ENCODE results near the gene OXCT2. TPM values are rescaled to one million over a fixed set of nuclear protein-coding genes. Genes with fewer than 3 reads are reported as not detected.
"Not testable (repeated sequence)": the region's sequence is repeated elsewhere in the genome, so short reads cannot be mapped to it uniquely, and the experiment has no call there.

OXCT2 gene
- total RNA-seq, 1 donor from 2014 or later, result 0.77 TPM

- intact Hi-C loops (cut with micrococcal nuclease), result no loop called here
- DNase-seq (no peak), ATAC-seq (no peak)
These were observed 17.2 kb upstream of the OXCT2 start for GRCh38 chr1:39788426-39788757.

- ATAC-seq; DNase-seq; intact Hi-C loops (cut with micrococcal nuclease): not testable (repeated sequence)
These were observed 16.8 kb upstream of the OXCT2 start for GRCh38 chr1:39787964-39788363.

- intact Hi-C loops (cut with micrococcal nuclease), result no loop called here
- ATAC-seq (no peak), DNase-seq (no peak)
These were observed 16.3 kb upstream of the OXCT2 start for GRCh38 chr1:39787468-39787867.

- DNase-seq; intact Hi-C loops (cut with micrococcal nuclease): not testable (repeated sequence)
These were observed 15.9 kb upstream of the OXCT2 start for GRCh38 chr1:39787108-39787375.

GRCh38 chr1:39786303-39787107, 15.4 kb upstream of the OXCT2 start:
- peak; percentile 9 for ATAC-seq
- DNase-seq; intact Hi-C loops (cut with micrococcal nuclease): not testable (repeated sequence)

More at GRCh38 chr1:39787108-39787375, 15.9 kb upstream of the OXCT2 start:
- ATAC-seq, result not testable (repeated sequence)

- ATAC-seq; DNase-seq; intact Hi-C loops (cut with micrococcal nuclease): not testable (repeated sequence)
These were observed 11.5 kb upstream of the OXCT2 start for GRCh38 chr1:39782685-39783084.

GRCh38 chr1:39782103-39782502, 11.0 kb upstream of the OXCT2 start:
- DNase-seq (no peak), ATAC-seq (no peak)
- intact Hi-C loops (cut with micrococcal nuclease), result no loop called here

GRCh38 chr1:39781349-39781715, 10.2 kb upstream of the OXCT2 start:
- DNase-seq, result no peak
- ATAC-seq, result no peak
- intact Hi-C loops (cut with micrococcal nuclease), result no loop called here

GRCh38 chr1:39779821-39780220, 8.7 kb upstream of the OXCT2 start:
- ATAC-seq, result no peak
- intact Hi-C loops (cut with micrococcal nuclease), result no loop called here
- no peak for DNase-seq

GRCh38 chr1:39779137-39779536, 8.0 kb upstream of the OXCT2 start:
- DNase-seq (no peak), ATAC-seq (no peak)
- intact Hi-C loops (cut with micrococcal nuclease), result no loop called here

GRCh38 chr1:39778463-39779099, 7.4 kb upstream of the OXCT2 start:
- DNase-seq; intact Hi-C loops (cut with micrococcal nuclease); ATAC-seq: not testable (repeated sequence)

GRCh38 chr1:39777896-39778295, 6.7 kb upstream of the OXCT2 start:
- DNase-seq; ATAC-seq; intact Hi-C loops (cut with micrococcal nuclease): not testable (repeated sequence)

- no peak for DNase-seq
- ATAC-seq, result no peak
- intact Hi-C loops (cut with micrococcal nuclease), result no loop called here
These were observed 6.2 kb upstream of the OXCT2 start for GRCh38 chr1:39777306-39777705.

- ATAC-seq, result no peak
- no peak for DNase-seq
- intact Hi-C loops (cut with micrococcal nuclease), result no loop called here
These were observed 5.7 kb upstream of the OXCT2 start for GRCh38 chr1:39776886-39777285.

- no peak for DNase-seq
- intact Hi-C loops (cut with micrococcal nuclease), result no loop called here
- ATAC-seq, result no peak
These were observed 5.2 kb upstream of the OXCT2 start for GRCh38 chr1:39776400-39776713.

GRCh38 chr1:39775676-39776399, 4.7 kb upstream of the OXCT2 start:
- ATAC-seq; intact Hi-C loops (cut with micrococcal nuclease); DNase-seq: not testable (repeated sequence)

GRCh38 chr1:39775141-39775540, 4.0 kb upstream of the OXCT2 start:
- ATAC-seq; DNase-seq; intact Hi-C loops (cut with micrococcal nuclease): not testable (repeated sequence)

GRCh38 chr1:39773369-39773979, 2.3 kb upstream of the OXCT2 start:
- ATAC-seq; DNase-seq; intact Hi-C loops (cut with micrococcal nuclease): not testable (repeated sequence)

GRCh38 chr1:39770100-39771021, 787 bp downstream of the OXCT2 start:
- intact Hi-C loops (cut with micrococcal nuclease); DNase-seq: not testable (repeated sequence)
- ATAC-seq, result peak; percentile 47

All from left ventricle myocardium superior (tissue), 1 donor.